Measurements from ENCODE around the gene RBBP6.

DNA sequence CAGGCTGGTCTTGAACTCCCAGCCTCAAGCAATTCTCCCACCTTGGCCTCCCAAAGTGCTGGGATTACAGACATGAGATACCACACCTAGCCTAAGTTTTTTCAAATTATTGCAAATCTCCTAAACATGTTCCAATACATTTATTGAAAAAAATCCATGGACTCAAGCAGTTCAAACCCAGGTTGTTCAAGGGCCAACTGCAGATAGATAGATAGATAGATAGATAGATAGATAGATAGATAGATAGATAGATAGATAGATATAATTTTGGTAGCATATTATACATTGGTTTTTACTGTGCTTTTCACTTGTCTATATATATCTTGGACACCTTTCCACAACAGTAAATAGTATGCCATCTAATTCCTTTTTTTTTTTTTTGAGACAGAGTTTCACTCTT lies 20.9 kb upstream of the RBBP6 start:
- no peak for TF ChIP-seq POLR2A (IDR thresholded peaks at IDR 0.05)
- TF ChIP-seq, protein P1, sequence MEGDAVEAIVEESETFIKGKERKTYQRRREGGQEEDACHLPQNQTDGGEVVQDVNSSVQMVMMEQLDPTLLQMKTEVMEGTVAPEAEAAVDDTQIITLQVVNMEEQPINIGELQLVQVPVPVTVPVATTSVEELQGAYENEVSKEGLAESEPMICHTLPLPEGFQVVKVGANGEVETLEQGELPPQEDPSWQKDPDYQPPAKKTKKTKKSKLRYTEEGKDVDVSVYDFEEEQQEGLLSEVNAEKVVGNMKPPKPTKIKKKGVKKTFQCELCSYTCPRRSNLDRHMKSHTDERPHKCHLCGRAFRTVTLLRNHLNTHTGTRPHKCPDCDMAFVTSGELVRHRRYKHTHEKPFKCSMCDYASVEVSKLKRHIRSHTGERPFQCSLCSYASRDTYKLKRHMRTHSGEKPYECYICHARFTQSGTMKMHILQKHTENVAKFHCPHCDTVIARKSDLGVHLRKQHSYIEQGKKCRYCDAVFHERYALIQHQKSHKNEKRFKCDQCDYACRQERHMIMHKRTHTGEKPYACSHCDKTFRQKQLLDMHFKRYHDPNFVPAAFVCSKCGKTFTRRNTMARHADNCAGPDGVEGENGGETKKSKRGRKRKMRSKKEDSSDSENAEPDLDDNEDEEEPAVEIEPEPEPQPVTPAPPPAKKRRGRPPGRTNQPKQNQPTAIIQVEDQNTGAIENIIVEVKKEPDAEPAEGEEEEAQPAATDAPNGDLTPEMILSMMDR (IDR thresholded peaks at IDR 0.05), result no peak
- TF ChIP-seq EP300 (IDR thresholded peaks at IDR 0.05), result no peak

Data from tibial nerve (tissue), 4 donors.